ENCODE results near the gene ARFGEF2. TPM values are rescaled to one million over a fixed set of nuclear protein-coding genes. Genes with fewer than 3 reads are reported as not detected.

ARFGEF2 gene
- total RNA-seq, 6 donors from 2014 or later, result 22.4 to 94.3 (median 32.2) TPM

- WGBS, 2 donors, result 65 to 78% methylated on average over 6 of the region's 6 CpGs
- Histone ChIP-seq H3K4me3 (no peak overlapping the region), H3K27me3 (no peaks in the 10 kb centered on the region), H3K9me3 (no peaks in the 10 kb centered on the region), H3K4me1 (peaks cover 0 to 5% (median 3%) of the 10 kb centered on the region in 4 donors), H3K36me3 (peaks cover 2 to 22% (median 10%) of the 10 kb centered on the region in 4 donors), H3K27ac (no peak overlapping the region)
- no peak for ATAC-seq (ENCODE audit: low FRiP score in 2 of 2)
- TF ChIP-seq POLR2AphosphoS5 (IDR thresholded peaks at IDR 0.05), result no peak
- TF ChIP-seq POLR2A (IDR thresholded peaks at IDR 0.05), result no peak
- no peak for TF ChIP-seq EP300 (IDR thresholded peaks at IDR 0.05)
- no peak for TF ChIP-seq CTCF (IDR thresholded peaks at IDR 0.05)
- DNase-seq, result no peak
Observed at GRCh38 chr20:48938670-48939069, 17.2 kb downstream of the ARFGEF2 start.

GRCh38 chr20:48940170-48940569, 18.7 kb downstream of the ARFGEF2 start:
- H3K9me3 ChIP-seq, result no peaks in the 10 kb centered on the region
- DNase-seq, result no peak
- no peaks in the 10 kb centered on the region for H3K27me3 ChIP-seq
- WGBS, 2 donors, result 47 to 94% methylated on average over 2 of the region's 2 CpGs
- TF ChIP-seq CTCF (IDR thresholded peaks at IDR 0.05) (no peak), EP300 (IDR thresholded peaks at IDR 0.05) (no peak), POLR2A (IDR thresholded peaks at IDR 0.05) (no peak), POLR2AphosphoS5 (IDR thresholded peaks at IDR 0.05) (no peak)
- H3K36me3 ChIP-seq, result peaks cover 2 to 37% (median 16%) of the 10 kb centered on the region in 4 donors
- H3K27ac ChIP-seq, result no peak overlapping the region
- no peak overlapping the region for H3K4me3 ChIP-seq
- ATAC-seq (ENCODE audit: low FRiP score in 2 of 2), result no peak
- H3K4me1 ChIP-seq, result no peaks in the 10 kb centered on the region

GRCh38 chr20:48941467-48941866, 20.0 kb downstream of the ARFGEF2 start:
- Histone ChIP-seq H3K9me3 (no peaks in the 10 kb centered on the region), H3K36me3 (peaks cover 2 to 38% (median 16%) of the 10 kb centered on the region in 4 donors), H3K4me3 (no peak overlapping the region), H3K27ac (no peak overlapping the region), H3K27me3 (no peaks in the 10 kb centered on the region), H3K4me1 (no peaks in the 10 kb centered on the region)
- 84 to 89% methylated on average over 4 of the region's 4 CpGs for WGBS, 2 donors
- TF ChIP-seq POLR2AphosphoS5 (IDR thresholded peaks at IDR 0.05) (no peak), POLR2A (IDR thresholded peaks at IDR 0.05) (no peak), CTCF (IDR thresholded peaks at IDR 0.05) (no peak), EP300 (IDR thresholded peaks at IDR 0.05) (no peak)
- DNase-seq (no peak), ATAC-seq (ENCODE audit: low FRiP score in 2 of 2) (no peak)

- H3K27ac ChIP-seq, result no peak overlapping the region
- H3K4me1 ChIP-seq, result no peaks in the 10 kb centered on the region
- DNase-seq (no peak), ATAC-seq (ENCODE audit: low FRiP score in 2 of 2) (no peak)
- H3K36me3 ChIP-seq, result peaks cover 2 to 45% (median 16%) of the 10 kb centered on the region in 4 donors
- no peak for TF ChIP-seq CTCF (IDR thresholded peaks at IDR 0.05)
- no peak for TF ChIP-seq EP300 (IDR thresholded peaks at IDR 0.05)
- no peak for TF ChIP-seq POLR2AphosphoS5 (IDR thresholded peaks at IDR 0.05)
- no peak for TF ChIP-seq POLR2A (IDR thresholded peaks at IDR 0.05)
- WGBS, 2 donors, result 89 to 90% methylated on average over 2 of the region's 2 CpGs
- no peaks in the 10 kb centered on the region for H3K9me3 ChIP-seq
- no peaks in the 10 kb centered on the region for H3K27me3 ChIP-seq
- no peak overlapping the region for H3K4me3 ChIP-seq
Observed at GRCh38 chr20:48942730-48943129, 21.2 kb downstream of the ARFGEF2 start.

GRCh38 chr20:48944663-48945297, 23.3 kb downstream of the ARFGEF2 start:
- 90 to 94% methylated on average over 3 of the region's 3 CpGs for WGBS, 2 donors
- ATAC-seq (ENCODE audit: low FRiP score in 2 of 2) (no peak), DNase-seq (no peak)
- no peak overlapping the region for H3K27ac ChIP-seq
- H3K4me1 ChIP-seq, result no peaks in the 10 kb centered on the region
- TF ChIP-seq POLR2A (IDR thresholded peaks at IDR 0.05) (no peak), EP300 (IDR thresholded peaks at IDR 0.05) (no peak), CTCF (IDR thresholded peaks at IDR 0.05) (no peak), POLR2AphosphoS5 (IDR thresholded peaks at IDR 0.05) (no peak)
- H3K27me3 ChIP-seq, result no peaks in the 10 kb centered on the region
- peaks cover 2 to 62% (median 33%) of the 10 kb centered on the region in 4 donors for H3K36me3 ChIP-seq
- no peaks in the 10 kb centered on the region for H3K9me3 ChIP-seq
- H3K4me3 ChIP-seq, result no peak overlapping the region
